GM10248 (cell line): ENCODE measurements around the gene MPDU1.

ENCODE experiments used
- CTCF ChIA-PET: fragments of 300-600 bp; sonication (Branson Sonifier 250); formaldehyde crosslinking; extraction: SDS; loops from one replicate; lab custom pipeline; 2021; ENCODE audit warnings: antibody characterized with exemption; lab: Yijun Ruan, JAX
- POLR2A ChIA-PET: fragments of 350-650 bp; sonication (Branson Sonifier 250); formaldehyde crosslinking; extraction: SDS; loops from one replicate; lab custom pipeline; 2020; ENCODE audit warnings: antibody characterized with exemption; lab: Yijun Ruan, JAX
- DNase-seq: peaks from one replicate; pipeline ENCODE4 v3.0.0; 2012; ENCODE audit errors: extremely low spot score
- CTCF ChIP-seq: IDR thresholded peaks from 2 replicates; pipeline ENCODE4 v1.5.1; 2012; ENCODE audit warnings: mild to moderate bottlenecking, low read depth; ENCODE audit errors: extremely low read depth, missing control alignments, control extremely low read depth

MPDU1 gene

GRCh38 chr17:7586673-7587419, 3.2 kb downstream of the MPDU1 start:
- CTCF ChIA-PET: interaction anchor here (0.7 to 1.5 kb wide), 3 partner anchors 8 to 72 kb away, joined by 3 to 4 read pairs (median 3); no protein-coding TSS in a partner anchor
- POLR2A ChIA-PET: interaction anchor here (0.5 kb wide), 1 partner anchor 326 kb away, joined by 6 read pairs; no protein-coding TSS in a partner anchor
- DNase-seq: no peak
- no peak for TF ChIP-seq CTCF

- no peak for TF ChIP-seq CTCF
- ChIA-PET CTCF (interaction anchor here (0.7 to 2.2 kb wide), 3 partner anchors 27 to 72 kb away, joined by 3 to 11 read pairs (median 3); no protein-coding TSS in a partner anchor), POLR2A (no interaction called here)
- DNase-seq: no peak
Observed at GRCh38 chr17:7587420-7588151, 3.9 kb downstream of the MPDU1 start.

- POLR2A ChIA-PET: interaction anchor here (1.1 to 1.2 kb wide), 3 partner anchors 13 to 99 kb away, joined by 4 to 5 read pairs (median 4); partner anchors contain the start of genes SAT2 and TP53
Observed at GRCh38 chr17:7588553-7589203, 5.0 kb downstream of the MPDU1 start.

GRCh38 chr17:7589204-7589868, 5.7 kb downstream of the MPDU1 start:
- ChIA-PET CTCF (interaction anchor here (0.5 to 2.6 kb wide), 26 partner anchors 10 to 293 kb away, joined by 3 to 17 read pairs (median 4); partner anchors contain the start of genes ACAP1, CD68, FXR2 and SAT2), POLR2A (interaction anchor here (1.1 to 1.2 kb wide), 3 partner anchors 13 to 98 kb away, joined by 4 to 5 read pairs (median 4); partner anchors contain the start of genes SAT2 and TP53)
- DNase-seq: peak; percentile 85
- TF ChIP-seq CTCF: peak; percentile 80

More at GRCh38 chr17:7588553-7589203, 5.0 kb downstream of the MPDU1 start:
- no peak for DNase-seq
- CTCF ChIA-PET: interaction anchor here (0.5 to 2.6 kb wide), 25 partner anchors 9 to 292 kb away, joined by 3 to 17 read pairs (median 4); partner anchors contain the start of genes ACAP1, CD68, FXR2 and TMEM256
- TF ChIP-seq CTCF: no peak

- CTCF ChIA-PET: interaction anchor here (0.9 to 2.6 kb wide), 19 partner anchors 11 to 294 kb away, joined by 3 to 17 read pairs (median 4); partner anchors contain the start of genes ACAP1, CD68, FXR2 and SAT2
- no peak for DNase-seq
- TF ChIP-seq CTCF: no peak
Observed at GRCh38 chr17:7589891-7590691, 6.4 kb downstream of the MPDU1 start, which contains the start of gene SOX15. Gene SOX15, minus strand, starts transcription at chr17:7590094. Its CDS starts 418 bp downstream, at chr17:7589676.

More at GRCh38 chr17:7589891-7590691, 6.4 kb downstream of the MPDU1 start, which contains the start of gene SOX15:
- POLR2A ChIA-PET: interaction anchor here (1.2 kb wide), 2 partner anchors 14 to 97 kb away, joined by 4 to 5 read pairs; partner anchors contain the start of gene TP53
